Activated T-cell treated with anti-CD3 and anti-CD28 coated beads for 24 hours (primary cell): ENCODE measurements around the gene PARD6B.
"Not testable (repeated sequence)": the region's sequence is repeated elsewhere in the genome, so short reads cannot be mapped to it uniquely, and the experiment has no call there.

ENCODE experiments used
- DNase-seq: peaks from one replicate; pipeline ENCODE4 v3.0.0-alpha.2; 2020; ENCODE audit warnings: low read depth

Gene PARD6B

DNA sequence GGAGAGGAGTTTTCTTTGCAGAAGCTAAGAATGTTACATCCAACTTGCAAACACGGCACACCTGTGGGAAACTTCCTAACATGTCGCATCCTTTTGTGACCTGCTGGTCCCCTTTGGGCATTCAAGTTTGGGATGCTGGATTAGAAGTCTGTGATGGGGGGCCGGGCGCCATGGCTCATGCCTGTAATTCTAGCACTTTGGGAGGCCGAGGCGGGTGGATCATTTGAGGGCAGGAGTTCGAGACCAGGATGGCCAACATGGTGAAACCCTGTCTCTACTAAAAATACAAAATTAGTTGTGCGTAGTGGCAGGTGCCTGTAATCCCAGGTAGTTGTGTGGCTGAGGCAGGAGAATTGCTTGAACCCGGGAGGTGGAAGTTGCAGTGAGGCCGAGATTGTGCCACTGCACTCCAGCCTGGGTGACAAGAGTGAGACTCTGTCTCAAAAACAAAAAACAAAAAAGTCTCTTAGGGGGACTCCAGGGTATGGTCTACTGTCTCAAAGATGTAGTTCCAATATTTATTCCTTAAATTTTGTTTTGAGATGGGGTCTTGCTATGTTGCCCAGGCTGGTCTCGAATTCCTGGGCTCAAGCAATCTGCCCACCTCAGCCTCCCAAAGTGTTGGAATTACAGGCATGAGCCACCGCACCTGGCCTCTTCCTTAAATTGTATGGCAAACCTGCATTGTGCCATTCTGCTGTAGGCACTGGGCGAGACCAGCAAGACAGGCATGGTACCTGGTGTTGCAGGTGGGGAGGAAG lies 69.8 kb downstream of the PARD6B start:
- DNase-seq: not testable (repeated sequence)

DNA sequence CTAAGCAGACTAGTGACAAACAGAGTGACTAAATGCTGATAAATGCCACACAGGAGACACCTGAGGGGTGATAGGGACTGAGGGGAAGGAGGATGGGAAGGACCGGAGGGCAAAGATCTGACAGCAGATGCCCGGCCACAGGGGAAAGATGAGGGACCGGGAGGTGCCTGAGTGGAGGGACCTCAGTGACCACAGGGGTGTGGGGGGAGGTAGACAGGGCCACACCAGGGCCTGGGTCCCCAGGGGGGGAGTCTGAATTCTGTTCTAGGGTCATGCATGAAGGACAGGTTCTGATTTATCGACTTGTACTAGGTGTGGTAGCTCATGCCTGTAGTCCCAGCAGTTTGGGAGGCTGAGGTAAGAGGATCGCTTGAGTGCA lies 70.4 kb downstream of the PARD6B start:
- DNase-seq: no peak

GRCh38 chr20:50802289-50802688 lies 70.9 kb downstream of the PARD6B start:
- no peak for DNase-seq

DNA sequence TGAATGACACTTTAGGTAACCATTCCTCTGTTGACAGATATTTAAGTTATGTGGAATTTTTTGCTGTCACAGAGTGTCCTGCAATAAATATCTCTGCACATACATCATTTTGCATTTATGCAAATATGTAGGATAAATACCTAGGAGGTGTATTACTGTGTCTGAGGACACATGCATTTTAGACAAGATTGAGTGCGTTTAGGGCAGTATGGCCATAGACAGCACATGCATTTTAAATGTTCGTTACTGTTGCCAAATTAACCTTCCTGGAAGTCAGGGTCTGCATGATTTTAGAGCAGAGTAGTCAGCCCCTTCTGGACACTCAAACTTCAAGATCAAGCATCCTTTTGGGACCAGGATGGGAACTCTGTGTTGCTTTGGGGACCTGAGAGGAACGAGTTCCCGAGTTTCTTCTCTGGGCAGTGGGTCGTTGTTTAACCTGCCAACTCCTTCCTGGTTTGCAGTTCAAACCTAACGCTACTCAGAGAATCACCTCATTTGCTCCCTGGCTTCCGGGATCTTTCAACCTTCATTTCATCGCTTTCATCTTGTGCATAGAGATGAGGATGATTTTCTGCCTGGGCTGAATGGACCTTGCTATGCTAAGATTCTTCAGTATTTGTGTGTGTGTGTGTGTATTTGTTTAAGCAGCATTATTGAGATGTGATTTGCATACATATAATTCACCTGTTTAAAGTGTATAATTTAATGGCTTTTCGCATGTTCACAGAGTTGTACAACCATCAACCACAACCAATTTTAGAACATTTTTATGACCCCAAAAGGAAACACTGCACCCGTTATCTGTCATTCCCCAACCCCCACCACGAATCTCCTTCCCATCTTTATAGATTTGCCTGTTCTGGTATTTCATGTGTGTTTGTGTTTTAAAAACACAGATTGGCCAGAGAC lies 73.3 kb downstream of the PARD6B start:
- DNase-seq: peak; percentile 7

GRCh38 chr20:50805349-50805684 lies 73.9 kb downstream of the PARD6B start:
- no peak for DNase-seq

DNA sequence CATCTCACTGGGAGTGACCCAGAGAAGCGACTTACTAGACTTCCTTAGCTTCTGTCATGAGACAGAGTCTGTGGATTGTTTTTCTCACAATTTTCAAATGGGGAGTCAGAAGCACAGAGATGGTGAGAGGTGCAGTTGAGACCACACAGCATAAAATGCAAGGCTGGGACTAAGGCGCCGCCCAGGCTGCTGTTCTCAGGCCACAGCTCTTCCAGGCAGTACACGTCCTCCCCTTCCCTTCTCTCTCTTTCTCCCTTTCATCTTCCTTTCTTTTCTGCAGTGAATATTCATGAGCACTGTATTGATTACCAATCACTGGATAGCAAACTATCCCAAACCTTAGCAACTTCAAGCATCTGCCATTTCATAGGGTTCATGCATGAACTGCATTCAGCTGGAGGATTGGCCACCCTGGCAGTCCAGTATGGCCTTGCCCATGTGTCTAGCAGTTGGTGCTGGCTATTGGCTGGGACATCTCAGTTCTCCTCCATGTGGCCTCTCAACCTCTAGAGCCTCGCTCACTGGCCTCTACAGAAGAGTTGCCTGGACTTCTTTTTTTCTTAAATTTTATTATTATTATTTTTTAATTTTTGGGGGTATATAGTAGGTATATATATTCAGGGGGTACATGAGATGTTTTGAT lies 74.9 kb downstream of the PARD6B start:
- DNase-seq: no peak
